HG02623 (cell line): ENCODE results near the gene CADM1.

Source experiments
- ATAC-seq: cut with Tn5 transposase; IDR thresholded peaks from one replicate; pipeline ENCODE4 v1.9.1; 2021; ENCODE audit warnings: moderate library complexity; ENCODE audit not compliant: unreplicated experiment

Gene CADM1

GRCh38 chr11:115504276-115505158, at the start of gene CADM1:
CADM1 (minus strand) TSS chr11:115504415.
- no peak for ATAC-seq

GRCh38 chr11:115552773-115553438, 48.7 kb upstream of the CADM1 start:
- no peak for ATAC-seq

GRCh38 chr11:115552151-115552772, 48.0 kb upstream of the CADM1 start:
- ATAC-seq, result no peak

GRCh38 chr11:115550291-115551059, 46.3 kb upstream of the CADM1 start:
- no peak for ATAC-seq

- no peak for ATAC-seq
Observed at GRCh38 chr11:115548878-115549528, 44.8 kb upstream of the CADM1 start.

- ATAC-seq, result no peak
Observed at GRCh38 chr11:115545581-115546210, 41.5 kb upstream of the CADM1 start.

- ATAC-seq, result no peak
Observed at GRCh38 chr11:115544422-115544948, 40.3 kb upstream of the CADM1 start.

- ATAC-seq, result no peak
Observed at GRCh38 chr11:115541518-115541917, 37.3 kb upstream of the CADM1 start.

GRCh38 chr11:115539844-115540243, 35.6 kb upstream of the CADM1 start:
- no peak for ATAC-seq

GRCh38 chr11:115535781-115536180, 31.6 kb upstream of the CADM1 start:
- no peak for ATAC-seq

- ATAC-seq, result no peak
Observed at GRCh38 chr11:115530752-115531151, 26.5 kb upstream of the CADM1 start.

GRCh38 chr11:115528225-115528624, 24.0 kb upstream of the CADM1 start:
- no peak for ATAC-seq

- no peak for ATAC-seq
Observed at GRCh38 chr11:115527534-115528125, 23.4 kb upstream of the CADM1 start.

- ATAC-seq, result no peak
Observed at GRCh38 chr11:115525531-115526006, 21.4 kb upstream of the CADM1 start.

- ATAC-seq, result no peak
Observed at GRCh38 chr11:115524572-115524971, 20.4 kb upstream of the CADM1 start.

GRCh38 chr11:115523727-115524399, 19.6 kb upstream of the CADM1 start:
- ATAC-seq, result no peak

GRCh38 chr11:115522302-115522701, 18.1 kb upstream of the CADM1 start:
- no peak for ATAC-seq

- no peak for ATAC-seq
Observed at GRCh38 chr11:115521825-115522224, 17.6 kb upstream of the CADM1 start.
